Neutrophil (primary cell): ENCODE results near the gene UBC.
A peak's percentile ranks its signal among the peaks of the same experiment; 100 is the strongest.
"Not testable (repeated sequence)": the region's sequence is repeated elsewhere in the genome, so short reads cannot be mapped to it uniquely, and the experiment has no call there.

Experiments used
- H3K27ac ChIP-seq: fragments of 200-600 bp; sonication (generic); 2 replicates; pipeline ENCODE4 v1.5.1; 2016; ENCODE audit warnings: mild to moderate bottlenecking, moderate library complexity
- H3K27me3 ChIP-seq: fragments of 200-600 bp; sonication (generic); 2 replicates; pipeline ENCODE4 v1.6.0; 2016; ENCODE audit warnings: mild to moderate bottlenecking
- H3K36me3 ChIP-seq: fragments of 200-600 bp; sonication (generic); 2 replicates; pipeline ENCODE4 v1.5.1; 2017
- H3K4me1 ChIP-seq, 2 experiments: fragments of 200-600 bp in 1 of 2; sonication (generic) in 1 of 2; 1 replicate in 1 of 2; 2 replicates in 1 of 2; pipeline versions ENCODE4 v1.5.1 to v1.6.1; 2013 to 2016; ENCODE audit warnings: low read depth in 1 of 2, low read length in 1 of 2, mild to moderate bottlenecking in 1 of 2, moderate library complexity in 1 of 2; ENCODE audit not compliant: control insufficient read depth in 1 of 2, insufficient read depth in 1 of 2
- H3K4me3 ChIP-seq, 2 experiments: fragments of 200-600 bp in 1 of 2; sonication (generic) in 1 of 2; 1 replicate in 1 of 2; 2 replicates in 1 of 2; pipeline ENCODE4 v1.5.1; 2013 to 2016; ENCODE audit warnings: low read depth in 1 of 2, low read length in 1 of 2, mild to moderate bottlenecking in 1 of 2, moderate library complexity in 1 of 2
- H3K9me3 ChIP-seq: fragments of 200-600 bp; sonication (generic); 2 replicates; pipeline ENCODE4 v1.5.1; 2016
- TF ChIP-seq, protein P1 (sequence below): fragments of 200-600 bp; sonication (generic); IDR thresholded peaks from 2 replicates; pipeline ENCODE4 v1.5.1; 2016; ENCODE audit warnings: antibody characterized with exemption

Gene UBC

DNA sequence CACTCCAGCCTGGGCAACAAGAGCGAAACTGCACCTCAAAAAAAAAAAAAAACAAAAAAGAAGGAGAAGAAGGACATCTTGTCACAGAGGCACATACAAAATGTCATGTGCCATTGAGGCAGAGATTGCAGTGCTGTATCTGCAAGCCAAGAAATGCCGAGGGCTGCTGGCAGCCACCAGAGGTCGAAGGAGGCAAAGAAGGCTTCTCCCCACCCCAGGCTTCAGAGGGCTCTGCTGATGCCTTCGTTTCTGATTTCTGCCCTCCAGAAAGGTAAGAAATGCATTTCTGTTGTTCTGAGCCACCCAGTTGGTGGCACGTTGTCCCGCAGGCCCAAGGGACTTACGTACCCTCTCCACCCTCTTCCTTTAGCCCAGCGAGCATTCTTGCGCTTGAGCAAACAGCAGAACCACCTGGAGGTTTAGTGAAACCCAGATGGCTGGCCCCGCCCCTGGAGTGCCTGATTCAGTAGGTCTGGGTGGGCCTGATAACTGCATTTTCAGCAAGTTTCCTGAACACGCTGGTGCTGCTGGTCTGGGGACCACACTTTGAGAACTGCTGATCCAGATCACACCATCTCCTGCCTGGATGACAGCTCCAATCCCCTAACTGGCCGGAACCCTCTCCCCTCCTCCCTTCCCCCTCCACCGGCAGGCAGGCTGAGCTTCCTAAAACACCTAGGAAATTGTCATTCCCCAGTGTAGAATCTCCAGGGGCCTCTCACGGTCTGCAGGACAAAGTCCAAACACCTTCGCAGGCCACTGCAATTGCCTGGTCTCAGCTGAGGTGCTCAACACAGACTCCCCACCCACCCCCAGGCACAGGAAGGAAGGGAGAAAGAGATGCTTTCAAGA is 29.6 kb downstream of the UBC start:
- Histone ChIP-seq H3K9me3 (no peaks in the 10 kb centered on the region), H3K4me3 (no peak overlapping the region), H3K27ac (no peak overlapping the region), H3K36me3 (no peaks in the 10 kb centered on the region), H3K27me3 (no peaks in the 10 kb centered on the region), H3K4me1 (peaks cover 41 to 42% of the 10 kb centered on the region in 2 experiments)
- TF ChIP-seq, protein P1, sequence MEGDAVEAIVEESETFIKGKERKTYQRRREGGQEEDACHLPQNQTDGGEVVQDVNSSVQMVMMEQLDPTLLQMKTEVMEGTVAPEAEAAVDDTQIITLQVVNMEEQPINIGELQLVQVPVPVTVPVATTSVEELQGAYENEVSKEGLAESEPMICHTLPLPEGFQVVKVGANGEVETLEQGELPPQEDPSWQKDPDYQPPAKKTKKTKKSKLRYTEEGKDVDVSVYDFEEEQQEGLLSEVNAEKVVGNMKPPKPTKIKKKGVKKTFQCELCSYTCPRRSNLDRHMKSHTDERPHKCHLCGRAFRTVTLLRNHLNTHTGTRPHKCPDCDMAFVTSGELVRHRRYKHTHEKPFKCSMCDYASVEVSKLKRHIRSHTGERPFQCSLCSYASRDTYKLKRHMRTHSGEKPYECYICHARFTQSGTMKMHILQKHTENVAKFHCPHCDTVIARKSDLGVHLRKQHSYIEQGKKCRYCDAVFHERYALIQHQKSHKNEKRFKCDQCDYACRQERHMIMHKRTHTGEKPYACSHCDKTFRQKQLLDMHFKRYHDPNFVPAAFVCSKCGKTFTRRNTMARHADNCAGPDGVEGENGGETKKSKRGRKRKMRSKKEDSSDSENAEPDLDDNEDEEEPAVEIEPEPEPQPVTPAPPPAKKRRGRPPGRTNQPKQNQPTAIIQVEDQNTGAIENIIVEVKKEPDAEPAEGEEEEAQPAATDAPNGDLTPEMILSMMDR = no peak

DNA sequence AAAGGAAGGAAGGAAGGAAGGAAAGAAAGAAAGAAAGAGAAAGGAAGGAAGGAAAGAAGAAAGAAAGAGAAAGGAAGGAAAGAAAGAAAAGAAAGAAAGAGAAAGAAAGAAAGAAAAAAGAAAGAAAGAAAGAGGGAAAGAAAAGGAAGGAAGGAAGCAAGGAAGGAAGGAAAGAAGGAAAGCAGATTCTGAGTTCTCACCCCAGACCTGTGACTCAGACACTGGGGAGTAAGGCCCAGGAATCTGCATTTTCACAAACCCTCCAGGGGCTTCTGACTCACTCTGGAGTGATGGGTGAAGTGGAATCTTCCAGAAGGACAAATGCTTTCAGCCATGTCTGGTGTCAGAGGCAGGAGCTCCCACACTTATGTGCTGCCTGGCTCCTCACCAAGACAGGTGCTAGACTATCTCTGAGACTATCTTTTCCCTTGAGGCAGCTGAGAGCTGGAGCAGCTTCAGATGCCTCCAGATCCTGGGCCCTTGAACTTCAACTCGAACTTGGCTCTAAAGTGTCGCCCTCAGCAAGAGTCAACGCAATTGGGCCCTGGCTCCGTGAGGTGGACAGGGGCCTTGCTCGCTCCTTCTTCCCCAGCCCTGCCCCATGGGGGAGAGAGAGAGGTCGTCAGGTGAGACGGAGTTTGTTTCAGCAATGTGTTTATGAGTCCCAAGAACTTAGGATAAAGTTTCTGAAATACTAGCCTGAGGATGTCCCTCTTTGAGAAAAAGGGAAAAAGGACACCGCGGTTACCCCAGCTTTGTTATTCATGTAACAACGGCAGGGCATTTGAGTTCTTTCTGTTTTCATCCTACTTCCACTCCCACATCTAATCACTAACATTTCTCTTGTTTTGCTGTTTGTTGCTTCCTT is 31.0 kb downstream of the UBC start:
- H3K27ac ChIP-seq = no peak overlapping the region
- no peaks in the 10 kb centered on the region for H3K27me3 ChIP-seq
- peaks cover 43 to 46% of the 10 kb centered on the region in 2 experiments for H3K4me1 ChIP-seq
- H3K4me3 ChIP-seq = no peak overlapping the region
- TF ChIP-seq, protein P1 = no peak
- no peaks in the 10 kb centered on the region for H3K9me3 ChIP-seq
- no peaks in the 10 kb centered on the region for H3K36me3 ChIP-seq

DNA sequence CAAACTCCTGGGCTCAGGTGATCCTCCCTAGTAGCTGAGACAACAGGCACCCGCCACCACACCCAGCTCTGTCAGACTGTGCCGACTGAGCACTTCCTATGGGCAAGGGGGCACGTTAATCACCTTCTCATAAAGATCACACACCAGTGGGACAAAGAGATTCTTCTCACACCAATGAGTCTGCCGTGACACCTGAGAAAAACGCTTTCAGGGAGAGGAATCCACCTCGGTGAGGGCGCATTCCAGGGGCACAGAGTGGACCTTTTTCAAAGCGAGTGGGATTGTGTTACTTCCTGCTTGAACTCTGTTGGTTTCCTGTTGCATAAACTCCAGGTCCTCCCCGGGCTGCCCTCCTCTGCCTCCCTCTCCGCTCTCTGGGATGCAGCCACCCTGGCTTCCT is 33.3 kb downstream of the UBC start:
- Histone ChIP-seq H3K4me1 (peaks cover 43 to 46% of the 10 kb centered on the region in 2 experiments), H3K27me3 (no peaks in the 10 kb centered on the region), H3K36me3 (no peaks in the 10 kb centered on the region), H3K9me3 (no peaks in the 10 kb centered on the region), H3K27ac (peak overlapping the region; percentile 81), H3K4me3 (peak overlapping the region; percentile 43 to 54)
- TF ChIP-seq, protein P1 = no peak

DNA sequence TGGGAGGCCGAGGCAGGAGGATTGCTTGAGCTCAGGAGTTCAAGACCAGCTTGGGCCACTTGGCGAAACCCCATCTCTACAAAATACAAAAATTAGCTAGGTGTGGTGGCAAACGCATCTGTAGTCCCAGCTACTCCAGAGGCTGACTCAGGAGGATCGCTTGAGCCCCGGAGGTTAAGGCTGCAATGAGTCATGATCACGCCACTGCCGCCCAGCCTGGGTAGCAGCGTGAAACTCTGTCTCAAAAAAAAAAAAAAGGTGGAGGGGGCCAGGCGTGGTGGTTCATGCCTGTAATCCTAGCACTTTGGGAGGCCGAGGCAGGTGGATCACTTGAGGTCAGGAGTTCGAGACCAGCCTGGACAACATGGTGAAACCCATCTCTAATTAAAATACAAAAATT is 34.1 kb downstream of the UBC start:
- not testable (repeated sequence) for H3K36me3 ChIP-seq

DNA sequence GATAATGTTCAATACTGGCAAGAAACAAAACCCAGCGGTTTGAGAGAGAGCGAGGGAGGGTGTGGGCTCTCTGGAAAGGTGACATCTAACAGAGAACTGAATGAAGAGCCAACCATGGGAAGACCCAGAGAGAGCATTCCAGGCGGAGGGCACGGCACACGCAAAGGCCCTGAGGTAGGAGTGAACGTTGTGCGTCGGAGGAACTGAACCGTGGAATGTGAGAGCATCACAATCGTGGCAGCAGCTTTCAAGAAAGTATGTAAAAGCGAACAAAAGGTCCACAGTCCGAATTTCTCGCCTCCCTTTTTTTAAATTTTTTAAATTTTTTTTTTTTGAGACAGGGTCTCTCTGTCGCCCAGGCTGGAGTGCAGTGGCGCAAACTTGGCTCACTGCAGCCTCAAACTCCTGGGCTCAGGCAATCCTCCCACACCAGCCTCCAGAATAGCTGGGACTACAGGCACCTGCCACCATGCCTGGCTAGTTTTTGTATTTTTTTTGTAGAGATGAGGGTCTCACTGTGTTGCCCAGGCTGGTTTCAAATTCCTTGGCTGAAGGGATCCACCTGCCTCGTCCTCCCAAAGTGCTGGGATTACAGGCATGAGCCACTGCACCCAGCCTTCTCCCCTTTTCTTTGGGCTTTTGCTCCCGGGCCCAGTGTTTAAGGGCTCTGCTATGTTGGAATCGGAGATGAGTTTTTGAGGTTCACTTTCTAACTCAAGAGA is 35.5 kb downstream of the UBC start:
- Histone ChIP-seq H3K27me3 (no peaks in the 10 kb centered on the region), H3K9me3 (no peaks in the 10 kb centered on the region), H3K36me3 (no peaks in the 10 kb centered on the region), H3K4me3 (no peak overlapping the region), H3K4me1 (peaks cover 47 to 50% of the 10 kb centered on the region in 2 experiments), H3K27ac (no peak overlapping the region)
- TF ChIP-seq, protein P1 = no peak

More for the DNA sequence above, 34.1 kb downstream of the UBC start:
- not testable (repeated sequence) for H3K4me3 ChIP-seq, H3K9me3 ChIP-seq, H3K27me3 ChIP-seq
- Histone ChIP-seq H3K27ac (peak overlapping the region; percentile 57), H3K4me1 (peaks cover 43 to 46% of the 10 kb centered on the region in 2 experiments)
